HepG2 (cell line): Measurements from ENCODE around the gene TOM1L1. TPM values are rescaled to one million over a fixed set of nuclear protein-coding genes. Genes with fewer than 3 reads are reported as not detected.
A peak's percentile ranks its signal among the peaks of the same experiment; 100 is the strongest.

Source experiments
- HES4 ChIP-seq: sonication (generic); formaldehyde crosslinking; IDR thresholded peaks from 2 replicates; pipeline ENCODE4 v1.9.0; 2021; ENCODE audit warnings: mild to moderate bottlenecking, missing genetic modification reagents, borderline replicate concordance
- NAIF1 ChIP-seq: sonication (generic); formaldehyde crosslinking; IDR thresholded peaks from 2 replicates; pipeline ENCODE4 v1.5.0; 2020; ENCODE audit warnings: mild to moderate bottlenecking, missing genetic modification reagents, borderline replicate concordance
- PRPF4 ChIP-seq: fragments of 200-400 bp; formaldehyde crosslinking; IDR thresholded peaks from 2 replicates; pipeline ENCODE4 v1.6.1; 2016; ENCODE audit warnings: low read length, low read depth; ENCODE audit not compliant: poor library complexity, severe bottlenecking
- SALL1 ChIP-seq: sonication (generic); formaldehyde crosslinking; IDR thresholded peaks from 2 replicates; pipeline ENCODE4 v1.8.0; 2022; ENCODE audit warnings: mild to moderate bottlenecking, missing genetic modification reagents
- SIX4 ChIP-seq: sonication (generic); formaldehyde crosslinking; IDR thresholded peaks from 2 replicates; pipeline ENCODE4 v1.4.0; 2020; ENCODE audit warnings: missing genetic modification reagents
- TEAD3 ChIP-seq: optimal IDR thresholded peaks from 2 replicates; pipeline ENCODE3; 2016; ENCODE audit warnings: borderline replicate concordance
- ZBTB14 ChIP-seq: sonication (generic); formaldehyde crosslinking; IDR thresholded peaks from 2 replicates; pipeline ENCODE4 v1.4.0; 2020; ENCODE audit warnings: missing genetic modification reagents
- ZBTB4 ChIP-seq: sonication (generic); formaldehyde crosslinking; IDR thresholded peaks from 2 replicates; pipeline ENCODE4 v1.4.0; 2020; ENCODE audit warnings: missing genetic modification reagents, mild to moderate bottlenecking, borderline replicate concordance
- ZFP41 ChIP-seq: sonication (generic); formaldehyde crosslinking; IDR thresholded peaks from 2 replicates; pipeline ENCODE4 v1.4.0; 2020; ENCODE audit warnings: mild to moderate bottlenecking, missing genetic modification reagents, borderline replicate concordance
- ZNF280B ChIP-seq: sonication (generic); formaldehyde crosslinking; IDR thresholded peaks from 2 replicates; pipeline ENCODE4 v1.5.0; 2020; ENCODE audit warnings: missing genetic modification reagents, mild to moderate bottlenecking, borderline replicate concordance
- ZNF326 ChIP-seq: sonication (generic); formaldehyde crosslinking; IDR thresholded peaks from 2 replicates; pipeline ENCODE4 v1.4.0; 2020; ENCODE audit warnings: missing genetic modification reagents, borderline replicate concordance
- ZNF33B ChIP-seq: sonication (generic); formaldehyde crosslinking; IDR thresholded peaks from 2 replicates; pipeline ENCODE4 v1.5.1; 2020; ENCODE audit warnings: mild to moderate bottlenecking, missing genetic modification reagents
- ZNF362 ChIP-seq: sonication (generic); formaldehyde crosslinking; IDR thresholded peaks from 2 replicates; pipeline ENCODE4 v1.4.0; 2020; ENCODE audit warnings: missing genetic modification reagents, mild to moderate bottlenecking, borderline replicate concordance
- ZNF567 ChIP-seq: sonication (generic); formaldehyde crosslinking; IDR thresholded peaks from 2 replicates; pipeline ENCODE4 v1.8.1; 2023; ENCODE audit warnings: mild to moderate bottlenecking, missing genetic modification reagents, borderline replicate concordance
- ZNF598 ChIP-seq: sonication (generic); formaldehyde crosslinking; IDR thresholded peaks from 2 replicates; pipeline ENCODE4 v1.5.1; 2020; ENCODE audit warnings: mild to moderate bottlenecking, missing genetic modification reagents, borderline replicate concordance
- ZNF605 ChIP-seq: sonication (generic); formaldehyde crosslinking; IDR thresholded peaks from 2 replicates; pipeline ENCODE4 v1.8.0; 2022; ENCODE audit warnings: mild to moderate bottlenecking, missing genetic modification reagents
- polyA plus RNA-seq, 8 experiments: library from polyadenylated mRNA; depleted of rRNA in 3 of 8; stranded (reverse) in 7 of 8; unstranded in 1 of 8; fragments of >200 nt; fragmentation: Illumina TruSeq in 4 of 8; extraction: Trizol in 4 of 8; gene quantifications; 2 replicates each; pipeline versions ENCODE4 v1.2.1 to v1.2.3, GENCODE V29; 2011 to 2016; ENCODE audit warnings: low read depth in 4 of 8, missing spikeins in 1 of 8, mixed read lengths in 1 of 8; ENCODE audit not compliant: insufficient read depth in 1 of 8
- total RNA-seq, 5 experiments: library from RNA; depleted of rRNA; stranded (reverse); fragments of >200 nt; fragmentation: Illumina TruSeq; extraction: Trizol; gene quantifications; 2 replicates each; pipeline ENCODE4 v1.2.3, GENCODE V29; 2016; ENCODE audit warnings: low read depth in 1 of 5
- TF ChIP-seq, protein P1 (sequence below): sonication (generic); formaldehyde crosslinking; conservative IDR thresholded peaks from 2 replicates; pipeline ENCODE4 v1.8.1; 2023; ENCODE audit warnings: missing genetic modification reagents

TOM1L1 gene
- total and polyA plus RNA-seq, 2 of the 13 experiments (the other 11 are each of a cell fraction or from before 2014, with no cell fraction given), result 45.3 to 51.3 TPM

DNA sequence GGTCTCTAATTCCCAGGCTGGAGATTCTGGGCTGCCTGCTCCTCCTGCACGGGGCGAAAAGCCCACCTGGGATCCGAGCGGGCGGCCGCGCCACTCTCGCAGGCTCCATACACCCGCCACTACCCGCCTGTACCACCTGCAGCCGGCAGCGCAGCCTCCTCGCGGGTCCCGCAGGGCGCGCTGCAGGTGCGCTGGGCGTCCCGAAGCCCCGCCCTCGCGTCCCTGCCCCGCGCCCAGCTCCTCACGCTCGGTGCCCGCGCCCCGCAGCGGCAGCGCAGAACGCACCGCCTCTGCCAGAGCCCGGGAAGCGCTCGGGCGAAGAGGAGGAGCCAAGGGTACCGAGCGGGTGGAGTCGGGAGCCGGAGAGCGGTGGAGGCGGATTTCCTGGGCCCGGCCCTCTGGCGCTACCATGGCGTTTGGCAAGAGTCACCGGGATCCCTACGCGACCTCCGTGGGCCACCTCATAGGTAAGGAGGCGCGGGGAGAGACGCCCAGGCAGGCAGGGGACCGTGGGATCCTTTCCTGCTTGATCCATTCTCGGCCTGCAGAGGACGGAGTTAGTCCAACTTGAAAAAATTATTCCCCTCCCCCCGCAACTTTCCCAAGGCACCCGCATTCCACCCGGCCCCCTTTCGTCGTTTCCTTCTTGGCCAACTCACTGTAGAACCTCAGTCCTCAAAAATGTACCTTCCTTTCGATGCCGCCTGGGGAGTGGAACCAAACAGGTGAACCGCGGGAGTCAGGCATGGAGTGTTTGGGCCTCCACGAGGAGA is at the start of gene TOM1L1 (continued):
- TF ChIP-seq, protein P1, sequence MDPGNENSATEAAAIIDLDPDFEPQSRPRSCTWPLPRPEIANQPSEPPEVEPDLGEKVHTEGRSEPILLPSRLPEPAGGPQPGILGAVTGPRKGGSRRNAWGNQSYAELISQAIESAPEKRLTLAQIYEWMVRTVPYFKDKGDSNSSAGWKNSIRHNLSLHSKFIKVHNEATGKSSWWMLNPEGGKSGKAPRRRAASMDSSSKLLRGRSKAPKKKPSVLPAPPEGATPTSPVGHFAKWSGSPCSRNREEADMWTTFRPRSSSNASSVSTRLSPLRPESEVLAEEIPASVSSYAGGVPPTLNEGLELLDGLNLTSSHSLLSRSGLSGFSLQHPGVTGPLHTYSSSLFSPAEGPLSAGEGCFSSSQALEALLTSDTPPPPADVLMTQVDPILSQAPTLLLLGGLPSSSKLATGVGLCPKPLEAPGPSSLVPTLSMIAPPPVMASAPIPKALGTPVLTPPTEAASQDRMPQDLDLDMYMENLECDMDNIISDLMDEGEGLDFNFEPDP, result no peak
- peak; percentile 13 for TF ChIP-seq PRPF4
- peak; percentile 83 for TF ChIP-seq SALL1
- peak; percentile 9; the same call in 1 of the 2 replicates for TF ChIP-seq ZBTB4 (CRISPR knock-in tag)
- TF ChIP-seq ZBTB14 (CRISPR knock-in tag), result no peak; the same call in 1 of the 2 replicates
- TF ChIP-seq ZFP41 (CRISPR knock-in tag), result no peak
- no peak for TF ChIP-seq ZNF326 (CRISPR knock-in tag)
- no peak for TF ChIP-seq SIX4 (CRISPR knock-in tag)
- no peak for TF ChIP-seq ZNF567
- no peak for TF ChIP-seq ZNF598 (CRISPR knock-in tag)
- TF ChIP-seq TEAD3 (CRISPR knock-in tag), result no peak
- TF ChIP-seq ZNF605 (CRISPR knock-in tag), result no peak
- no peak for TF ChIP-seq ZNF280B (CRISPR knock-in tag)
- TF ChIP-seq HES4 (CRISPR knock-in tag), result peak; percentile 86; the same call in 1 of the 2 replicates
- no peak for TF ChIP-seq NAIF1 (CRISPR knock-in tag)
- no peak for TF ChIP-seq ZNF33B (CRISPR knock-in tag)
- peak; percentile 69; the same call in 1 of the 2 replicates for TF ChIP-seq ZNF362 (CRISPR knock-in tag)
